Hepatocyte (in vitro differentiated cells): ENCODE measurements around the gene ARRB1. TPM values are rescaled to one million over a fixed set of nuclear protein-coding genes. Genes with fewer than 3 reads are reported as not detected.

Experiments used
- DNase-seq: peaks from one replicate; pipeline ENCODE4 v3.0.0-alpha.2; 2016; ENCODE audit warnings: low spot score
- H2AFZ ChIP-seq: fragments of 200-600 bp; sonication (generic); 2 replicates; pipeline ENCODE4 v1.6.0; 2016; ENCODE audit warnings: antibody characterized with exemption, mild to moderate bottlenecking
- H3K27ac ChIP-seq: fragments of 200-600 bp; sonication (generic); 2 replicates; pipeline ENCODE4 v1.5.1; 2016; ENCODE audit warnings: mild to moderate bottlenecking
- H3K27me3 ChIP-seq: fragments of 200-600 bp; sonication (generic); 2 replicates; pipeline ENCODE4 v1.6.1; 2016
- H3K36me3 ChIP-seq: fragments of 200-600 bp; sonication (generic); replicated peaks from 2 replicates; pipeline ENCODE4 v1.5.1; 2016; ENCODE audit warnings: low read depth; ENCODE audit not compliant: insufficient read depth
- H3K4me1 ChIP-seq: fragments of 200-600 bp; sonication (generic); 2 replicates; pipeline ENCODE4 v1.5.1; 2016; ENCODE audit warnings: mild to moderate bottlenecking, moderate library complexity; ENCODE audit not compliant: insufficient read depth
- H3K4me2 ChIP-seq: fragments of 200-600 bp; sonication (generic); 2 replicates; pipeline ENCODE4 v1.6.0; 2016
- H3K4me3 ChIP-seq: fragments of 200-600 bp; sonication (generic); 2 replicates; pipeline ENCODE4 v1.5.1; 2016; ENCODE audit warnings: mild to moderate bottlenecking
- H3K79me2 ChIP-seq: fragments of 200-600 bp; sonication (generic); 2 replicates; pipeline ENCODE4 v1.6.0; 2017; ENCODE audit warnings: mild to moderate bottlenecking
- H3K9me2 ChIP-seq: fragments of 200-600 bp; sonication (generic); replicated peaks from 2 replicates; pipeline ENCODE4 v1.6.0; 2017; ENCODE audit warnings: mild to moderate bottlenecking; ENCODE audit not compliant: insufficient read depth
- H3K9me3 ChIP-seq: fragments of 200-600 bp; sonication (generic); 2 replicates; pipeline ENCODE4 v1.5.1; 2016; ENCODE audit warnings: low read depth, mild to moderate bottlenecking
- H4K20me1 ChIP-seq: fragments of 200-600 bp; sonication (generic); 2 replicates; pipeline ENCODE4 v1.6.0; 2016; ENCODE audit warnings: mild to moderate bottlenecking; ENCODE audit not compliant: insufficient read depth, poor library complexity, severe bottlenecking
- CTCF ChIP-seq: fragments of 200-600 bp; sonication (generic); IDR thresholded peaks from 2 replicates; pipeline ENCODE4 v1.5.1; 2016; ENCODE audit warnings: antibody characterized with exemption, mild to moderate bottlenecking; ENCODE audit not compliant: poor library complexity
- EZH2 ChIP-seq: fragments of 200-600 bp; sonication (generic); IDR thresholded peaks from 2 replicates; pipeline ENCODE4 v1.6.1; 2016; ENCODE audit warnings: antibody characterized with exemption, mild to moderate bottlenecking, borderline replicate concordance
- EZH2phosphoT487 ChIP-seq: fragments of 200-600 bp; sonication (generic); IDR thresholded peaks from one replicate; pipeline ENCODE4 v1.6.1; 2018; ENCODE audit warnings: antibody characterized with exemption, mild to moderate bottlenecking, low read depth, moderate library complexity; ENCODE audit not compliant: unreplicated experiment, severe bottlenecking
- WGBS: methylation state at CpG from one replicate; pipeline ENCODE4 v1.1.6; 2016; ENCODE audit warnings: low lambda C conversion rate; ENCODE audit errors: missing lambda C conversion rate; 5-methylcytosine and 5-hydroxymethylcytosine counted together
- polyA plus RNA-seq: library from polyadenylated mRNA; unstranded; fragments of >200 nt; fragmentation: Nextera tagmentation; extraction: Ambion mirVana; gene quantifications from 2 replicates; pipeline ENCODE4 v1.2.1, GENCODE V29; 2016
- total RNA-seq: library from RNA; depleted of rRNA; stranded (reverse); fragments of >200 nt; gene quantifications from 2 replicates; pipeline ENCODE4 v1.2.3, GENCODE V29; 2014

The ARRB1 gene
- total and polyA plus RNA-seq, 2 experiments from 2014 or later: 16.2 to 83.2 TPM

GRCh38 chr11:75341612-75342011 is 9.8 kb downstream of the ARRB1 start:
- H3K36me3 ChIP-seq: no peaks in the 10 kb centered on the region
- peak overlapping the region; percentile 11 for H3K4me2 ChIP-seq
- H2AFZ ChIP-seq: no peak overlapping the region
- no peaks in the 10 kb centered on the region for H3K9me3 ChIP-seq
- DNase-seq: no peak
- TF ChIP-seq EZH2: no peak
- TF ChIP-seq EZH2phosphoT487: no peak
- no peak for TF ChIP-seq CTCF
- no peaks in the 10 kb centered on the region for H3K27me3 ChIP-seq
- peak overlapping the region; percentile 84 for H3K27ac ChIP-seq
- 77% methylated on average over 5 of the region's 5 CpGs for WGBS
- H3K4me3 ChIP-seq: no peak overlapping the region
- H4K20me1 ChIP-seq: no peaks in the 10 kb centered on the region
- H3K79me2 ChIP-seq: peaks cover 85% of the 10 kb centered on the region
- H3K9me2 ChIP-seq: no peaks in the 10 kb centered on the region
- H3K4me1 ChIP-seq: peaks cover 96% of the 10 kb centered on the region

- no peak overlapping the region for H3K4me3 ChIP-seq
- DNase-seq: no peak
- peaks cover 85% of the 10 kb centered on the region for H3K79me2 ChIP-seq
- H4K20me1 ChIP-seq: no peaks in the 10 kb centered on the region
- peak overlapping the region; percentile 58 for H3K4me2 ChIP-seq
- H3K9me2 ChIP-seq: no peaks in the 10 kb centered on the region
- peaks cover 84% of the 10 kb centered on the region for H3K4me1 ChIP-seq
- no peak overlapping the region for H2AFZ ChIP-seq
- TF ChIP-seq EZH2 (no peak), EZH2phosphoT487 (no peak), CTCF (no peak)
- WGBS: 43% methylated on average over 14 of the region's 14 CpGs
- H3K27me3 ChIP-seq: no peaks in the 10 kb centered on the region
- no peaks in the 10 kb centered on the region for H3K9me3 ChIP-seq
- H3K27ac ChIP-seq: peak overlapping the region; percentile 84
- H3K36me3 ChIP-seq: no peaks in the 10 kb centered on the region
Observed at GRCh38 chr11:75339685-75340409, 11.6 kb downstream of the ARRB1 start.

DNA sequence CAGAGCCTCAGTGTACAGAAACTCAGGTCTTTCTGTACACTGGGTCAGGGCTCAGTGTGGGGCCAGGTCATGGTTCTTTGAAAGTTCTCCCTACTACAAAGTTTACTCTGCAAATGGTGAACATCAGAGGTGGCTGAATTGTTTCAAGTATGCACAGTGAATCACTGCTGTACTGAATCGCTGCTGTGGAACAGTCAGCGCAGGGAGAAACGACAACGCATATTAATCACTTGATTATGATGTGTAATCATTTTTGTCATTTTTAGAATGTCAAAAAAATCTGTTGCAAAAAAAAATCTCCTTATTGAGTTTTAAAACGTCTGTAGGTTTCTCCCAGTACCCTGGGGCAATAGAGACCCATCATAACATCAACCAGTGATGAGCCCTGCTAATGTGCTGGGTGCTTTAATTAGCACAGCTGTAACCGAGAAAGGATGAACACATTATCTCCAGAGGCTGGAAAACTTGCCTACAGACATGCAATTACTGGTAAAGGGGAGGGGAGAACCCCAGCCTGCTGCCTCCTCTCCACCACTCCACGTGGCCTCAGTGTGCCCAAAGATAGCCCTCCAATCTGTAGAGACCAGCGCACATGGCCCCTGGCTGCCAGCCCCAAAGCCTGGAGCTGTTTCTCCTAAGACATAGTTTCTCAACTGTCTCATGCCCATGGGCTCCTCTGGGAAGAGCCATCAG is 12.8 kb downstream of the ARRB1 start:
- Histone ChIP-seq H3K9me3 (no peaks in the 10 kb centered on the region), H4K20me1 (no peaks in the 10 kb centered on the region), H3K4me2 (peak overlapping the region; percentile 58), H3K4me1 (peaks cover 82% of the 10 kb centered on the region), H3K27ac (peak overlapping the region; percentile 84), H3K4me3 (no peak overlapping the region), H3K36me3 (no peaks in the 10 kb centered on the region), H3K27me3 (no peaks in the 10 kb centered on the region), H2AFZ (no peak overlapping the region), H3K9me2 (no peaks in the 10 kb centered on the region), H3K79me2 (peaks cover 87% of the 10 kb centered on the region)
- no peak for DNase-seq
- 61% methylated on average over 8 of the region's 8 CpGs for WGBS
- TF ChIP-seq EZH2 (no peak), EZH2phosphoT487 (no peak), CTCF (no peak)
